Measurements from ENCODE around the gene NTHL1.

DNA sequence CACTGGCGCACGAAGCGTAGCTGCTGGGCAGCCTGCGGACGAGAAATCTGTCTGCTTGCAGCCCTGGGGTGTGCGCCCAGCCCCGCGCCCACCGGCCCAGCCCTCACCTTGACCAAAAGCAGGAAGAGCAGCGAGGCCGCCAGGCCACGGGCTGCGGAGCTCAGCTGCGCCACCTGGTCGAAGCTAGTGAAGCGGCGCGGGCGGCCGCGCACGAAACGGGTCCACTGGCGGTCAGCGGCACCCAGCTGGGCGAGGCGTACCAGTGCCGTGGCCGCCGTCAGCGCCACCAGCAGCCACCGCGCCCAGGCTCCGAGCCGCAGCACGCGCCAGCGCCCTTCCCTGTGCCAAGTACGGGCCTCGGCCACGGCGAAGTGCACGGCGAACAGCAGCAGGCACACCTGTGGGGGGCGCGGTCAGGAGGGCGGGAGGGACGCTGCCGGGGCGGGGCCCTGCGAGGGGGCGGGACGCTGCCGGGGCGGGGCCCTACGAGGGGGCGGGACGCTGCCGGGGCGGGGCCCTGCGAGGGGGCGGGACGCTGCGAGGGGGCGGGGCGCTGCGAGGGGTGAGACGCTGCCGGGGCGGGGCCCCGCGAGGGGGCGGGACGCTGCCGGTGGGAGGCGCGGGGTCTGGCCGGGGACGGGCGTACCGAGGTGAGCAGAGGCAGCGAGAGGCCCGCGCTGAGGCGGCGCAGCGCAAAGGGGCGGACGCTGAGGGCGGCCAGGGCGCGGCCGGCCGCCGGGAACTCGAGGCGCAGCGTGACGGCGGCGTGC lies 43.3 kb upstream of the NTHL1 start:
- TF ChIP-seq, protein P1, sequence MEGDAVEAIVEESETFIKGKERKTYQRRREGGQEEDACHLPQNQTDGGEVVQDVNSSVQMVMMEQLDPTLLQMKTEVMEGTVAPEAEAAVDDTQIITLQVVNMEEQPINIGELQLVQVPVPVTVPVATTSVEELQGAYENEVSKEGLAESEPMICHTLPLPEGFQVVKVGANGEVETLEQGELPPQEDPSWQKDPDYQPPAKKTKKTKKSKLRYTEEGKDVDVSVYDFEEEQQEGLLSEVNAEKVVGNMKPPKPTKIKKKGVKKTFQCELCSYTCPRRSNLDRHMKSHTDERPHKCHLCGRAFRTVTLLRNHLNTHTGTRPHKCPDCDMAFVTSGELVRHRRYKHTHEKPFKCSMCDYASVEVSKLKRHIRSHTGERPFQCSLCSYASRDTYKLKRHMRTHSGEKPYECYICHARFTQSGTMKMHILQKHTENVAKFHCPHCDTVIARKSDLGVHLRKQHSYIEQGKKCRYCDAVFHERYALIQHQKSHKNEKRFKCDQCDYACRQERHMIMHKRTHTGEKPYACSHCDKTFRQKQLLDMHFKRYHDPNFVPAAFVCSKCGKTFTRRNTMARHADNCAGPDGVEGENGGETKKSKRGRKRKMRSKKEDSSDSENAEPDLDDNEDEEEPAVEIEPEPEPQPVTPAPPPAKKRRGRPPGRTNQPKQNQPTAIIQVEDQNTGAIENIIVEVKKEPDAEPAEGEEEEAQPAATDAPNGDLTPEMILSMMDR (IDR thresholded peaks at IDR 0.05; ENCODE audit: extremely low read depth in 1 of 2, insufficient read depth in 1 of 2, low read depth in 1 of 2, low read length in 2 of 2): peak; percentile 8 to 47
- TF ChIP-seq POLR2AphosphoS5 (IDR thresholded peaks at IDR 0.05; ENCODE audit: insufficient read depth, low read depth, low read length) (peak; percentile 32), POLR2A (IDR thresholded peaks at IDR 0.05; ENCODE audit: low read depth, low read length) (peak; percentile 21)
- TF ChIP-seq, protein P2, sequence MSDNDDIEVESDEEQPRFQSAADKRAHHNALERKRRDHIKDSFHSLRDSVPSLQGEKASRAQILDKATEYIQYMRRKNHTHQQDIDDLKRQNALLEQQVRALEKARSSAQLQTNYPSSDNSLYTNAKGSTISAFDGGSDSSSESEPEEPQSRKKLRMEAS (IDR thresholded peaks at IDR 0.05; ENCODE audit: insufficient read depth, insufficient read length): no peak

Measured in endothelial cell of umbilical vein (primary cell).